HL-60 (cell line): ENCODE data around the gene ENTPD7.

Source experiments
- DNase-seq, 2 experiments: peaks; one replicate each; pipeline ENCODE4 v3.0.0-alpha.2; 2010 to 2020; ENCODE audit warnings: low read depth in 1 of 2, low spot score in 1 of 2
- H3K27ac ChIP-seq: fragments of 250-450 bp; sonication (Bioruptor Pico); replicated peaks from 2 replicates; pipeline ENCODE4 v1.5.1; 2020; ENCODE audit warnings: mild to moderate bottlenecking, moderate library complexity
- H3K27me3 ChIP-seq: fragments of 250-450 bp; sonication (Bioruptor Pico); 2 replicates; pipeline ENCODE4 v1.5.1; 2021; ENCODE audit warnings: mild to moderate bottlenecking, moderate library complexity; ENCODE audit not compliant: insufficient read depth, poor library complexity, severe bottlenecking
- H3K4me3 ChIP-seq: replicated peaks from 2 replicates; pipeline ENCODE4 v1.5.1; 2011; ENCODE audit warnings: mild to moderate bottlenecking, control low read depth, low read length; ENCODE audit not compliant: insufficient read depth
- GABPA ChIP-seq: IDR thresholded peaks from 2 replicates; pipeline ENCODE4 v1.6.1; 2012; ENCODE audit warnings: low read depth
- POLR2AphosphoS5 ChIP-seq: IDR thresholded peaks from 2 replicates; pipeline ENCODE4 v1.6.1; 2012; ENCODE audit warnings: low read depth
- REST ChIP-seq: IDR thresholded peaks from 2 replicates; pipeline ENCODE4 v1.6.1; 2012; ENCODE audit warnings: low read depth; ENCODE audit not compliant: insufficient replicate concordance
- SPI1 ChIP-seq: IDR thresholded peaks from 2 replicates; pipeline ENCODE4 v1.6.1; 2012; ENCODE audit warnings: low read depth, mild to moderate bottlenecking, borderline replicate concordance
- TF ChIP-seq, protein P1 (sequence below): IDR thresholded peaks from one replicate; pipeline ENCODE4 v1.5.1; 2011; ENCODE audit warnings: low read length, control low read depth, inconsistent platforms; ENCODE audit not compliant: insufficient read depth

The ENTPD7 gene

DNA sequence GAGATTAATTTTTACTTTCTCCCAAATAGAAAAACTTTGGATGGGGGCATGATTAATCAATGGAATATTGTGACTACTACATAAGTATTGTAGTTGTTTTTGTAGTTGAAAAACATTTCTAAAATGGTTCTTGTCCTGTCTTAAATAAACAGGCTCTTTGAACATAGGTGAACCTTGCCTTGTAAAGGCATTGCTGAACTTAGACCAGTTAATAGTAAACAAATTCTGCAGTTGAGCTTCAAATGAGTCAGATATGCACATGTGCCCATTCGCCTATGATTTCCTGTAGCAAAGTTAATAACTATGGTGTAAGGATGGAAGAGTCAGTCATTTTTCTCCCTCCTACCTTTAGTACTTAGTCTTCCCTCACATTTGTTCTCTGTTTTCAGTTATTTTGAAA is 95.4 kb downstream of the ENTPD7 start:
- H3K27ac ChIP-seq, result no peak overlapping the region
- TF ChIP-seq POLR2AphosphoS5 (no peak), GABPA (no peak), SPI1 (no peak), REST (no peak)
- TF ChIP-seq, protein P1, sequence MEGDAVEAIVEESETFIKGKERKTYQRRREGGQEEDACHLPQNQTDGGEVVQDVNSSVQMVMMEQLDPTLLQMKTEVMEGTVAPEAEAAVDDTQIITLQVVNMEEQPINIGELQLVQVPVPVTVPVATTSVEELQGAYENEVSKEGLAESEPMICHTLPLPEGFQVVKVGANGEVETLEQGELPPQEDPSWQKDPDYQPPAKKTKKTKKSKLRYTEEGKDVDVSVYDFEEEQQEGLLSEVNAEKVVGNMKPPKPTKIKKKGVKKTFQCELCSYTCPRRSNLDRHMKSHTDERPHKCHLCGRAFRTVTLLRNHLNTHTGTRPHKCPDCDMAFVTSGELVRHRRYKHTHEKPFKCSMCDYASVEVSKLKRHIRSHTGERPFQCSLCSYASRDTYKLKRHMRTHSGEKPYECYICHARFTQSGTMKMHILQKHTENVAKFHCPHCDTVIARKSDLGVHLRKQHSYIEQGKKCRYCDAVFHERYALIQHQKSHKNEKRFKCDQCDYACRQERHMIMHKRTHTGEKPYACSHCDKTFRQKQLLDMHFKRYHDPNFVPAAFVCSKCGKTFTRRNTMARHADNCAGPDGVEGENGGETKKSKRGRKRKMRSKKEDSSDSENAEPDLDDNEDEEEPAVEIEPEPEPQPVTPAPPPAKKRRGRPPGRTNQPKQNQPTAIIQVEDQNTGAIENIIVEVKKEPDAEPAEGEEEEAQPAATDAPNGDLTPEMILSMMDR, result no peak
- no peak for DNase-seq
- no peaks in the 10 kb centered on the region for H3K27me3 ChIP-seq
- H3K4me3 ChIP-seq, result no peak overlapping the region
